GM23248 (cell line): ENCODE results near the gene NOCT.

Experiments used
- EZH2 ChIP-seq: fragments of 200-600 bp; sonication (generic); IDR thresholded peaks from 2 replicates; pipeline ENCODE4 v1.6.1; 2018; ENCODE audit warnings: antibody characterized with exemption, mild to moderate bottlenecking; ENCODE audit not compliant: insufficient read depth, poor library complexity, severe bottlenecking
- EZH2phosphoT487 ChIP-seq: fragments of 200-600 bp; sonication (generic); IDR thresholded peaks from 2 replicates; pipeline ENCODE4 v1.6.1; 2018; ENCODE audit warnings: antibody characterized with exemption, moderate library complexity, mild to moderate bottlenecking, low read depth; ENCODE audit not compliant: insufficient read depth

GRCh38 chr4:138982754-138983153 is 32.8 kb upstream of the NOCT start:
- TF ChIP-seq EZH2 (no peak), EZH2phosphoT487 (no peak)
